ENCODE data around the gene CCDC141. TPM values are rescaled to one million over a fixed set of nuclear protein-coding genes. Genes with fewer than 3 reads are reported as not detected.

The CCDC141 gene
- total and polyA plus RNA-seq, 2 of the 13 experiments (the other 11 are each of a cell fraction or from before 2014, with no cell fraction given): not detected

- Histone ChIP-seq H2AFZ (ENCODE audit: low read length) (no peak overlapping the region), H3K9ac (ENCODE audit: insufficient read depth, low read depth, low read length) (no peak overlapping the region), H3K4me2 (ENCODE audit: low read depth, low read length) (no peak overlapping the region), H3K4me3 (replicated peaks in 1 of 3; ENCODE audit: insufficient read depth in 1 of 3, low read depth in 2 of 3, low read length in 3 of 3) (no peak overlapping the region), H4K20me1 (ENCODE audit: insufficient read depth, low read length) (no peaks in the 10 kb centered on the region), H3K4me1 (ENCODE audit: insufficient read depth, low read length) (peaks cover 10% of the 10 kb centered on the region), H3K27ac (ENCODE audit: extremely low read length, insufficient read depth, low read length) (no peak overlapping the region), H3K36me3 (replicated peaks in 1 of 2; ENCODE audit: control insufficient read depth in 1 of 2, insufficient read depth in 2 of 2, low read length in 2 of 2) (no peaks in the 10 kb centered on the region), H3K27me3 (ENCODE audit: control insufficient read depth in 1 of 2, insufficient read depth in 2 of 2, low read length in 2 of 2) (no peaks in the 10 kb centered on the region; a peak in 1 of 5 replicates), H3K79me2 (ENCODE audit: insufficient read depth, low read length) (no peaks in the 10 kb centered on the region), H3K9me3 (ENCODE audit: low read length) (no peaks in the 10 kb centered on the region)
- WGBS (ENCODE audit: low lambda C conversion rate): 22% methylated on average over 4 of the region's 4 CpGs
- POLR2A ChIA-PET: no interaction called here
- no peak for DNase-seq (ENCODE audit: low spot score)
- CTCF ChIA-PET (ENCODE audit: low intra/inter-chr PET ratio, low total read pairs): no interaction called here
- BruUV-seq (replicated peaks): no TSS peak
- peak; percentile 48 for ATAC-seq
- no peak for FAIRE-seq
- in situ Hi-C loops (cut with HindIII; ENCODE audit: extremely low pct_ligation_motif_present, low pct_unique_long_range_greater_than_20kb) (no loop called here), intact Hi-C loops (cut with micrococcal nuclease; ENCODE audit: unreplicated experiment) (no loop called here)
- no peak for TF ChIP-seq TEAD2 (CRISPR knock-in tag; IDR thresholded peaks at IDR 0.05)
- TF ChIP-seq SAFB2 (CRISPR knock-in tag; IDR thresholded peaks at IDR 0.05; ENCODE audit: borderline replicate concordance, low read depth): no peak
- no peak for TF ChIP-seq AKAP8 (CRISPR knock-in tag; IDR thresholded peaks at IDR 0.05)
- TF ChIP-seq ZBTB33 (CRISPR knock-in tag; IDR thresholded peaks at IDR 0.05): no peak
- no peak for TF ChIP-seq KDM5B (CRISPR knock-in tag; IDR thresholded peaks at IDR 0.05; ENCODE audit: borderline replicate concordance)
- TF ChIP-seq CEBPZ (IDR thresholded peaks at IDR 0.05; ENCODE audit: low read length): no peak
- TF ChIP-seq GATA4 (IDR thresholded peaks at IDR 0.05; ENCODE audit: borderline replicate concordance, low read depth): no peak
- no peak for TF ChIP-seq MIER3 (CRISPR knock-in tag; IDR thresholded peaks at IDR 0.05; ENCODE audit: borderline replicate concordance)
- no peak for TF ChIP-seq ZNF362 (CRISPR knock-in tag; IDR thresholded peaks at IDR 0.05; ENCODE audit: borderline replicate concordance)
- no peak for TF ChIP-seq MED13 (CRISPR knock-in tag; IDR thresholded peaks at IDR 0.05)
- no peak for TF ChIP-seq TP53 (CRISPR knock-in tag; conservative IDR thresholded peaks at IDR 0.05)
- no peak for TF ChIP-seq ZNF33B (CRISPR knock-in tag; IDR thresholded peaks at IDR 0.05)
- TF ChIP-seq TRAFD1 (CRISPR knock-in tag; IDR thresholded peaks at IDR 0.05; ENCODE audit: borderline replicate concordance): no peak
- TF ChIP-seq ATF7 (IDR thresholded peaks at IDR 0.05): no peak
- no peak for TF ChIP-seq ATF7 (CRISPR knock-in tag; IDR thresholded peaks at IDR 0.05)
- no peak for TF ChIP-seq NR0B2 (CRISPR knock-in tag; IDR thresholded peaks at IDR 0.05)
Measured at GRCh38 chr2:179051250-179051649, 1.3 kb upstream of the CCDC141 start.
